SK-N-SH (cell line): ENCODE results near the gene GRIK1. TPM values are rescaled to one million over a fixed set of nuclear protein-coding genes. Genes with fewer than 3 reads are reported as not detected.

Experiments used
- CTCF ChIA-PET: fragments of 300-600, 350-600 bp; formaldehyde crosslinking; extraction: SDS; loops from one replicate; lab custom pipeline; 2021; lab: Yijun Ruan, JAX
- POLR2A ChIA-PET: fragments of 350-600 bp; sonication (Branson Sonifier 250); formaldehyde crosslinking; extraction: SDS; loops from one replicate; lab custom pipeline; 2020; ENCODE audit warnings: antibody characterized with exemption, inconsistent platforms; lab: Yijun Ruan, JAX
- DNase-seq: peaks from one replicate; pipeline ENCODE4 v3.0.0; 2012
- H2AFZ ChIP-seq: fragments of 200-600 bp; sonication (generic); 2 replicates; pipeline ENCODE4 v1.8.1; 2016; ENCODE audit warnings: antibody characterized with exemption, mild to moderate bottlenecking, low read depth
- H3F3A ChIP-seq: fragments of 200-600 bp; sonication (generic); replicated peaks from 2 replicates; pipeline ENCODE3; 2016; ENCODE audit warnings: antibody characterized with exemption, mild to moderate bottlenecking; ENCODE audit not compliant: insufficient read depth
- H3K27ac ChIP-seq, 2 experiments: fragments of 200-500 bp in 1 of 2; fragments of 200-600 bp in 1 of 2; sonication (Bioruptor generic) in 1 of 2; sonication (generic), shearing (Covaris generic) in 1 of 2; 2 replicates each; pipeline versions ENCODE4 v1.5.1 to v1.6.1; 2014 to 2016; ENCODE audit warnings: low read depth in 2 of 2, inconsistent platforms in 1 of 2, low read length in 1 of 2, mild to moderate bottlenecking in 1 of 2, mixed read lengths in 1 of 2
- H3K27me3 ChIP-seq: fragments of 200-600 bp; sonication (generic), shearing (Covaris generic); 2 replicates; pipeline ENCODE4 v1.6.1; 2016; ENCODE audit warnings: mixed run types; ENCODE audit not compliant: insufficient read depth
- H3K36me3 ChIP-seq, 2 experiments: fragments of 200-500 bp in 1 of 2; fragments of 200-600 bp in 1 of 2; sonication (Bioruptor generic) in 1 of 2; sonication (generic) in 1 of 2; replicated peaks in 1 of 2; 2 replicates each; pipeline versions ENCODE3 to v1.5.1; 2014 to 2016; ENCODE audit warnings: low read length in 1 of 2, mild to moderate bottlenecking in 1 of 2; ENCODE audit not compliant: insufficient read depth in 2 of 2, control insufficient read depth in 1 of 2
- H3K4me1 ChIP-seq, 2 experiments: fragments of 200-500 bp in 1 of 2; fragments of 200-600 bp in 1 of 2; sonication (Bioruptor generic) in 1 of 2; sonication (generic), shearing (Covaris generic) in 1 of 2; 2 replicates each; pipeline versions ENCODE4 v1.5.1 to v1.6.1; 2014 to 2016; ENCODE audit warnings: low read depth in 1 of 2, low read length in 1 of 2, mixed run types in 1 of 2; ENCODE audit not compliant: insufficient read depth in 2 of 2, control insufficient read depth in 1 of 2
- H3K4me2 ChIP-seq: fragments of 200-600 bp; sonication (generic), shearing (Covaris generic); 2 replicates; pipeline ENCODE4 v1.6.1; 2017; ENCODE audit warnings: mixed run types
- H3K4me3 ChIP-seq, 2 experiments: fragments of 200-500 bp in 1 of 2; fragments of 200-600 bp in 1 of 2; sonication (Bioruptor generic) in 1 of 2; sonication (generic), shearing (Covaris generic) in 1 of 2; 2 replicates each; pipeline versions ENCODE4 v1.5.1 to v1.8.1; 2014 to 2016; ENCODE audit warnings: low read depth in 2 of 2, inconsistent platforms in 1 of 2, low read length in 1 of 2, mild to moderate bottlenecking in 1 of 2, mixed read lengths in 1 of 2, moderate library complexity in 1 of 2
- H3K79me2 ChIP-seq: fragments of 200-600 bp; sonication (generic); 2 replicates; pipeline ENCODE4 v1.8.1; 2017; ENCODE audit warnings: mild to moderate bottlenecking; ENCODE audit not compliant: insufficient read depth
- H3K9ac ChIP-seq: fragments of 200-600 bp; sonication (generic); 2 replicates; pipeline ENCODE4 v1.6.1; 2017; ENCODE audit warnings: mixed run types
- H3K9me2 ChIP-seq: fragments of 200-600 bp; sonication (generic); 2 replicates; pipeline ENCODE4 v1.6.1; 2017; ENCODE audit warnings: mixed run types
- H3K9me3 ChIP-seq: fragments of 200-600 bp; sonication (generic); 2 replicates; pipeline ENCODE4 v1.6.1; 2017; ENCODE audit warnings: mixed run types, mild to moderate bottlenecking, moderate library complexity
- H4K20me1 ChIP-seq: fragments of 200-600 bp; sonication (generic); 2 replicates; pipeline ENCODE4 v1.6.1; 2017; ENCODE audit warnings: mild to moderate bottlenecking, mixed run types; ENCODE audit not compliant: insufficient read depth
- CHD2 ChIP-seq: fragments of 150-350 bp; IDR thresholded peaks from 2 replicates; pipeline ENCODE4 v1.6.1; 2018; ENCODE audit warnings: low read length; ENCODE audit not compliant: partially characterized antibody
- ELF1 ChIP-seq: IDR thresholded peaks from 2 replicates; pipeline ENCODE4 v1.4.0; 2012
- EP300 ChIP-seq, 2 experiments: IDR thresholded peaks; 2 replicates each; pipeline versions ENCODE4 v1.4.0 to v1.6.1; 2012; ENCODE audit warnings: borderline replicate concordance in 1 of 2, low read depth in 1 of 2, low read length in 1 of 2
- EZH2phosphoT487 ChIP-seq: fragments of 200-600 bp; sonication (generic); IDR thresholded peaks from 2 replicates; pipeline ENCODE4 v1.6.1; 2017; ENCODE audit warnings: low read depth, mixed run types, mild to moderate bottlenecking, antibody characterized with exemption, moderate library complexity, borderline replicate concordance
- FOSL2 ChIP-seq: IDR thresholded peaks from 2 replicates; pipeline ENCODE4 v1.4.0; 2012; ENCODE audit warnings: low read depth, mild to moderate bottlenecking, moderate library complexity, borderline replicate concordance
- FOXJ3 ChIP-seq: sonication (generic); formaldehyde crosslinking; IDR thresholded peaks from 2 replicates; pipeline ENCODE4 v1.5.1; 2020; ENCODE audit warnings: mild to moderate bottlenecking, missing genetic modification reagents
- GATA2 ChIP-seq: sonication (generic); formaldehyde crosslinking; IDR thresholded peaks from 2 replicates; pipeline ENCODE4 v1.5.0; 2020; ENCODE audit warnings: mild to moderate bottlenecking, missing genetic modification reagents
- IRF3 ChIP-seq: fragments of 150-350 bp; IDR thresholded peaks from 2 replicates; pipeline ENCODE4 v1.6.1; 2016; ENCODE audit warnings: mild to moderate bottlenecking, low read depth, low read length
- JUND ChIP-seq: IDR thresholded peaks from 2 replicates; pipeline ENCODE4 v1.4.0; 2012
- MEF2A ChIP-seq: IDR thresholded peaks from 2 replicates; pipeline ENCODE4 v1.4.0; 2012; ENCODE audit warnings: low read depth, borderline replicate concordance
- MXI1 ChIP-seq: IDR thresholded peaks from 2 replicates; pipeline ENCODE4 v1.6.1; 2012; ENCODE audit warnings: mild to moderate bottlenecking, low read depth, low read length, improper control_type of control experiment
- NFIC ChIP-seq: IDR thresholded peaks from 2 replicates; pipeline ENCODE4 v1.4.0; 2012; ENCODE audit warnings: borderline replicate concordance
- POLR2AphosphoS5 ChIP-seq: IDR thresholded peaks from 2 replicates; pipeline ENCODE4 v1.6.1; 2012; ENCODE audit warnings: low read depth, low read length
- RCOR1 ChIP-seq: fragments of 150-350 bp; IDR thresholded peaks from 2 replicates; pipeline ENCODE4 v1.6.1; 2017; ENCODE audit warnings: antibody characterized with exemption, low read length
- REST ChIP-seq: IDR thresholded peaks from 2 replicates; pipeline ENCODE4 v1.6.1; 2012; ENCODE audit warnings: mild to moderate bottlenecking, low read depth, low read length, moderate library complexity
- RFX5 ChIP-seq: IDR thresholded peaks from 2 replicates; pipeline ENCODE4 v1.6.1; 2012; ENCODE audit warnings: mild to moderate bottlenecking, improper control_type of control experiment, low read length
- SMC3 ChIP-seq: IDR thresholded peaks from 2 replicates; pipeline ENCODE4 v1.6.1; 2012; ENCODE audit warnings: low read depth, low read length, improper control_type of control experiment
- TCF12 ChIP-seq: IDR thresholded peaks from 2 replicates; pipeline ENCODE4 v1.4.0; 2012
- USF2 ChIP-seq: fragments of 150-350 bp; IDR thresholded peaks from 2 replicates; pipeline ENCODE4 v1.6.1; 2017; ENCODE audit warnings: antibody characterized with exemption, low read length, low read depth, borderline replicate concordance
- ZBTB33 ChIP-seq: IDR thresholded peaks from 2 replicates; pipeline ENCODE4 v1.4.0; 2012; ENCODE audit warnings: low read depth, borderline replicate concordance
- WGBS: methylation state at CpG from one replicate; pipeline ENCODE4 v1.1.6; 2017; ENCODE audit warnings: low lambda C conversion rate; 5-methylcytosine and 5-hydroxymethylcytosine counted together
- polyA plus RNA-seq, 3 experiments: library from polyadenylated mRNA; depleted of rRNA; stranded (reverse); fragments of >200 nt; gene quantifications; 2 replicates each; pipeline ENCODE4 v1.2.3, GENCODE V29; 2012

The GRIK1 gene
- polyA plus RNA-seq, 1 of the 3 experiments (the other 2 are of a cell fraction) = not detected

- CTCF ChIA-PET = no interaction called here
- POLR2A ChIA-PET = no interaction called here
- H2AFZ ChIP-seq = no peak overlapping the region
- no peaks in the 10 kb centered on the region for H3K9me2 ChIP-seq
- H3K36me3 ChIP-seq = no peaks in the 10 kb centered on the region
- no peak overlapping the region for H3K4me3 ChIP-seq
- H3F3A ChIP-seq = no peaks in the 10 kb centered on the region
- H3K4me1 ChIP-seq = no peaks in the 10 kb centered on the region
- 4% methylated on average over 2 of the region's 2 CpGs for WGBS
- H3K27me3 ChIP-seq = peaks cover 11% of the 10 kb centered on the region; the same call in 1 of the 2 replicates
- H3K4me2 ChIP-seq = no peak overlapping the region
- H3K79me2 ChIP-seq = no peaks in the 10 kb centered on the region
- H3K9me3 ChIP-seq = no peaks in the 10 kb centered on the region
- H4K20me1 ChIP-seq = no peaks in the 10 kb centered on the region
- TF ChIP-seq IRF3 (no peak), RCOR1 (no peak), REST (no peak), GATA2 (CRISPR knock-in tag) (no peak), USF2 (no peak), FOSL2 (no peak), FOXJ3 (CRISPR knock-in tag) (no peak), JUND (no peak), TCF12 (no peak), POLR2AphosphoS5 (no peak), CHD2 (no peak), RFX5 (no peak), EP300 (IDR thresholded peaks at IDR 0.05; ENCODE audit: borderline replicate concordance in 1 of 2, low read depth in 1 of 2, low read length in 1 of 2) (no peak), MXI1 (no peak), ELF1 (no peak), ZBTB33 (no peak), NFIC (no peak), MEF2A (no peak), EZH2phosphoT487 (no peak), SMC3 (no peak)
- DNase-seq = no peak
- H3K27ac ChIP-seq = no peak overlapping the region
- no peak overlapping the region for H3K9ac ChIP-seq
These were observed 121.3 kb downstream of the GRIK1 start for GRCh38 chr21:29818383-29818921.
